ENCODE measurements around the gene SCAPER.

DNA sequence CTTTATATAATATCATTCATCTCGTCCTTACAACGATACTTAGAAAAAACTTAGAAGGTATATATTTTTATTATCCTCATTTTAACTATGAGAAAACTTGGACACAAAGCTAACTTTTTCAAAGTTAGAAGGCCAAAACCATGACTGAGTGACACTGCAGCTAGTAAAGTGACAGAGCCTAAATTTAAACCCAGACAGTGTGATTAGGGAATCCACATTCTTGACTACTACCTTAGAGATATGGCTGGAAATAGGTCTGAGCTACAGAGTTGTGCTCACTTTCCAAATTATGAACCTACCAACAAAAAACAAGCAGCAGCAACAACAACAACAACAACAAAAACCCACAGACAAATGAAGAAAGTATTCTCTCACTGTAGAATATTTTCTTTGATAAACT, 236.2 kb downstream of the SCAPER start:
- TF ChIP-seq POLR2A (IDR thresholded peaks at IDR 0.05; ENCODE audit: low read length) (no peak), EP300 (IDR thresholded peaks at IDR 0.05) (no peak), CEBPB (IDR thresholded peaks at IDR 0.05) (no peak), BHLHE40 (IDR thresholded peaks at IDR 0.05; ENCODE audit: low read depth, low read length) (no peak), RCOR1 (IDR thresholded peaks at IDR 0.05; ENCODE audit: low read depth, low read length) (no peak)
- TF ChIP-seq, protein P1, sequence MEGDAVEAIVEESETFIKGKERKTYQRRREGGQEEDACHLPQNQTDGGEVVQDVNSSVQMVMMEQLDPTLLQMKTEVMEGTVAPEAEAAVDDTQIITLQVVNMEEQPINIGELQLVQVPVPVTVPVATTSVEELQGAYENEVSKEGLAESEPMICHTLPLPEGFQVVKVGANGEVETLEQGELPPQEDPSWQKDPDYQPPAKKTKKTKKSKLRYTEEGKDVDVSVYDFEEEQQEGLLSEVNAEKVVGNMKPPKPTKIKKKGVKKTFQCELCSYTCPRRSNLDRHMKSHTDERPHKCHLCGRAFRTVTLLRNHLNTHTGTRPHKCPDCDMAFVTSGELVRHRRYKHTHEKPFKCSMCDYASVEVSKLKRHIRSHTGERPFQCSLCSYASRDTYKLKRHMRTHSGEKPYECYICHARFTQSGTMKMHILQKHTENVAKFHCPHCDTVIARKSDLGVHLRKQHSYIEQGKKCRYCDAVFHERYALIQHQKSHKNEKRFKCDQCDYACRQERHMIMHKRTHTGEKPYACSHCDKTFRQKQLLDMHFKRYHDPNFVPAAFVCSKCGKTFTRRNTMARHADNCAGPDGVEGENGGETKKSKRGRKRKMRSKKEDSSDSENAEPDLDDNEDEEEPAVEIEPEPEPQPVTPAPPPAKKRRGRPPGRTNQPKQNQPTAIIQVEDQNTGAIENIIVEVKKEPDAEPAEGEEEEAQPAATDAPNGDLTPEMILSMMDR (IDR thresholded peaks at IDR 0.05) = no peak

All from A549 (cell line).